HCT116 (cell line): ENCODE data around the gene ASCC1. TPM values are rescaled to one million over a fixed set of nuclear protein-coding genes. Genes with fewer than 3 reads are reported as not detected.

Experiments
- ATAC-seq: fragments of 200-7000 bp; cut with Tn5 transposase; 2 replicates; pipeline ENCODE4 v1.9.1; 2020; ENCODE audit warnings: mild to moderate bottlenecking, moderate library complexity
- BruUV-seq: library from RNA; stranded (reverse); fragments of 400-500 nt; replicated peaks from 2 replicates; lab custom pipeline; 2021; lab: Mats Ljungman, UMichigan
- CTCF ChIA-PET: fragments of 300-600 bp; sonication (Branson Sonifier 250); formaldehyde crosslinking; loops from one replicate; lab custom pipeline; 2021; ENCODE audit warnings: antibody characterized with exemption; lab: Charles Lee
- POLR2A ChIA-PET: fragments of 300-600, 350-600 bp; sonication (Branson Sonifier 250); formaldehyde crosslinking; loops from one replicate; lab custom pipeline; 2021; ENCODE audit warnings: antibody characterized with exemption; lab: Charles Lee
- RAD21 ChIA-PET, 2 experiments: fragments of 300-600 bp; sonication (Branson Sonifier 250); formaldehyde crosslinking; loops; one replicate each; lab custom pipeline; 2023; ENCODE audit warnings: low total read pairs in 2 of 2; ENCODE audit not compliant: uncharacterized antibody in 2 of 2, unreplicated experiment in 2 of 2, low non-redundant PET in 1 of 2; lab: Charles Lee
- DNase-seq: peaks from one replicate; pipeline ENCODE4 v3.0.0-alpha.2; 2010; ENCODE audit warnings: low read depth, low spot score
- H2AFZ ChIP-seq: fragments of 200-600 bp; shearing (Covaris generic), sonication (generic); 2 replicates; pipeline ENCODE4 v1.6.1; 2017; ENCODE audit warnings: low read depth, mixed run types, mixed read lengths, antibody characterized with exemption, low read length; ENCODE audit not compliant: poor library complexity, severe bottlenecking
- H3K27ac ChIP-seq: 2 replicates; pipeline ENCODE4 v1.5.1; 2012; ENCODE audit warnings: low read depth, low read length
- H3K27me3 ChIP-seq: fragments of 200-600 bp; sonication (generic); 2 replicates; pipeline ENCODE4 v1.6.1; 2016; ENCODE audit warnings: mixed run types, low read length, mixed read lengths; ENCODE audit not compliant: insufficient read depth
- H3K36me3 ChIP-seq, 2 experiments: fragments of 200-500 bp in 1 of 2; fragments of 200-600 bp in 1 of 2; sonication (Bioruptor generic) in 1 of 2; sonication (generic) in 1 of 2; 2 replicates each; pipeline versions ENCODE4 v1.5.1 to v1.6.1; 2014 to 2016; ENCODE audit warnings: low read length in 2 of 2, inconsistent platforms in 1 of 2, mixed read lengths in 1 of 2, mixed run types in 1 of 2; ENCODE audit not compliant: insufficient read depth in 2 of 2, control insufficient read depth in 1 of 2
- H3K4me1 ChIP-seq, 2 experiments: fragments of 200-600 bp in 1 of 2; sonication (generic) in 1 of 2; 2 replicates each; pipeline versions ENCODE4 v1.5.1 to v1.6.1; 2012 to 2017; ENCODE audit warnings: low read length in 2 of 2, inconsistent platforms in 1 of 2, mild to moderate bottlenecking in 1 of 2, mixed read lengths in 1 of 2, mixed run types in 1 of 2, moderate library complexity in 1 of 2; ENCODE audit not compliant: insufficient read depth in 2 of 2, control insufficient read depth in 1 of 2
- H3K4me2 ChIP-seq: fragments of 200-600 bp; sonication (generic); 2 replicates; pipeline ENCODE4 v1.6.1; 2017; ENCODE audit warnings: mixed run types, low read length, mixed read lengths
- H3K4me3 ChIP-seq, 2 experiments: fragments of 200-600 bp in 1 of 2; sonication (generic) in 1 of 2; replicated peaks in 1 of 2; 2 replicates each; pipeline ENCODE4 v1.5.1; 2011 to 2016; ENCODE audit warnings: low read length in 2 of 2, control low read depth in 1 of 2, low read depth in 1 of 2, mild to moderate bottlenecking in 1 of 2, mixed read lengths in 1 of 2, mixed run types in 1 of 2
- H3K79me2 ChIP-seq: fragments of 200-600 bp; sonication (generic); 2 replicates; pipeline ENCODE4 v1.6.1; 2017; ENCODE audit warnings: mild to moderate bottlenecking, mixed run types, low read length, moderate library complexity, mixed read lengths; ENCODE audit not compliant: insufficient read depth
- H3K9ac ChIP-seq: fragments of 200-600 bp; sonication (generic); 2 replicates; pipeline ENCODE4 v1.6.1; 2016; ENCODE audit warnings: low read length, mixed read lengths
- H3K9me2 ChIP-seq: fragments of 200-600 bp; sonication (generic), shearing (Covaris generic); 2 replicates; pipeline ENCODE4 v1.6.1; 2017; ENCODE audit warnings: mixed run types, mild to moderate bottlenecking, moderate library complexity; ENCODE audit not compliant: insufficient read depth
- H3K9me3 ChIP-seq, 2 experiments: fragments of 200-500 bp in 1 of 2; fragments of 200-600 bp in 1 of 2; sonication (Bioruptor generic) in 1 of 2; sonication (generic) in 1 of 2; 2 replicates each; pipeline ENCODE4 v1.6.1; 2014 to 2017; ENCODE audit warnings: low read length in 2 of 2, mixed read lengths in 2 of 2, inconsistent platforms in 1 of 2, low read depth in 1 of 2, mild to moderate bottlenecking in 1 of 2, mixed run types in 1 of 2, moderate library complexity in 1 of 2; ENCODE audit not compliant: control insufficient read depth in 1 of 2, insufficient read depth in 1 of 2
- H4K20me1 ChIP-seq: fragments of 200-600 bp; sonication (generic), shearing (Covaris generic); 2 replicates; pipeline ENCODE4 v1.6.1; 2017; ENCODE audit warnings: mixed run types, mild to moderate bottlenecking, moderate library complexity; ENCODE audit not compliant: insufficient read depth
- ATF3 ChIP-seq: IDR thresholded peaks from 2 replicates; pipeline ENCODE4 v1.6.1; 2012
- CBX3 ChIP-seq: IDR thresholded peaks from 2 replicates; pipeline ENCODE4 v1.6.1; 2012; ENCODE audit warnings: low read depth
- CEBPB ChIP-seq: IDR thresholded peaks from 2 replicates; pipeline ENCODE4 v1.6.1; 2012; ENCODE audit warnings: low read depth
- ELF1 ChIP-seq: IDR thresholded peaks from 2 replicates; pipeline ENCODE4 v1.6.1; 2012; ENCODE audit warnings: low read depth, borderline replicate concordance
- EZH2 ChIP-seq: fragments of 200-600 bp; sonication (generic); IDR thresholded peaks from 2 replicates; pipeline ENCODE4 v1.6.1; 2017; ENCODE audit warnings: antibody characterized with exemption, mixed run types
- FOSL1 ChIP-seq: IDR thresholded peaks from 2 replicates; pipeline ENCODE4 v1.6.1; 2012; ENCODE audit warnings: low read depth
- JUND ChIP-seq: IDR thresholded peaks from 2 replicates; pipeline ENCODE4 v1.6.1; 2012
- MAX ChIP-seq: IDR thresholded peaks from 2 replicates; pipeline ENCODE4 v1.6.1; 2012
- POLR2A ChIP-seq: IDR thresholded peaks from 2 replicates; pipeline ENCODE4 v1.7.0; 2011; ENCODE audit warnings: borderline replicate concordance; ENCODE audit not compliant: insufficient read depth, insufficient read length; ENCODE audit errors: extremely low read depth
- POLR2AphosphoS5 ChIP-seq: IDR thresholded peaks from 2 replicates; pipeline ENCODE4 v1.6.1; 2011; ENCODE audit warnings: mild to moderate bottlenecking, low read depth, low read length, moderate library complexity
- RAD21 ChIP-seq: IDR thresholded peaks from 2 replicates; pipeline ENCODE4 v1.6.1; 2012; ENCODE audit warnings: low read depth, mild to moderate bottlenecking
- REST ChIP-seq: IDR thresholded peaks from 2 replicates; pipeline ENCODE4 v1.6.1; 2012; ENCODE audit warnings: low read depth
- SIN3A ChIP-seq: IDR thresholded peaks from 2 replicates; pipeline ENCODE4 v1.6.1; 2012; ENCODE audit warnings: low read depth
- SP1 ChIP-seq: IDR thresholded peaks from 2 replicates; pipeline ENCODE4 v1.6.1; 2012; ENCODE audit warnings: low read depth
- YY1 ChIP-seq: IDR thresholded peaks from 2 replicates; pipeline ENCODE4 v1.6.1; 2011; ENCODE audit warnings: low read length, low read depth, moderate library complexity, mild to moderate bottlenecking; ENCODE audit not compliant: insufficient replicate concordance; ENCODE audit errors: extremely low read depth
- ZBTB33 ChIP-seq: IDR thresholded peaks from 2 replicates; pipeline ENCODE4 v1.6.1; 2011; ENCODE audit warnings: mild to moderate bottlenecking, low read length, moderate library complexity; ENCODE audit not compliant: insufficient replicate concordance; ENCODE audit errors: extremely low read depth
- ZFX ChIP-seq: fragments of 450-650 bp; IDR thresholded peaks from 2 replicates; pipeline ENCODE4 v1.6.1; 2017
- ZNF274 ChIP-seq: fragments of 200-500 bp; sonication (Bioruptor generic); IDR thresholded peaks from 2 replicates; pipeline ENCODE4 v1.6.1; 2014; ENCODE audit warnings: mild to moderate bottlenecking, low read depth, low read length, inconsistent platforms
- intact Hi-C: fragments of 100-400 bp; cut with micrococcal nuclease; formaldehyde crosslinking; loops from 2 replicates; pipeline ENCODE4 v1.10.0; 2022
- total RNA-seq: library from RNA; stranded (reverse); gene quantifications from one replicate; pipeline ENCODE4 v1.2.1, GENCODE V29; 2021; ENCODE audit not compliant: unreplicated experiment

Gene ASCC1
- total RNA-seq, 1 experiment from 2014 or later: 34.5 TPM

GRCh38 chr10:72074574-72075375, 141.3 kb downstream of the ASCC1 start:
- ChIA-PET POLR2A (no interaction called here), RAD21 (no interaction called here)
- no peak overlapping the region for H3K4me3 ChIP-seq
- intact Hi-C loops: no loop called here
- ATAC-seq: no peak
- no peak overlapping the region for H3K9ac ChIP-seq
- H3K9me3 ChIP-seq: no peaks in the 10 kb centered on the region; a peak in 1 of 4 replicates
- no peak overlapping the region for H3K27ac ChIP-seq
- no peak overlapping the region for H3K4me2 ChIP-seq
- peaks cover 2 to 4% of the 10 kb centered on the region in 2 experiments for H3K4me1 ChIP-seq
- H4K20me1 ChIP-seq: no peaks in the 10 kb centered on the region
- H3K36me3 ChIP-seq: no peaks in the 10 kb centered on the region
- BruUV-seq: no TSS peak
- H3K27me3 ChIP-seq: no peaks in the 10 kb centered on the region
- H3K9me2 ChIP-seq: no peaks in the 10 kb centered on the region
- TF ChIP-seq ZBTB33 (no peak), ZFX (no peak), RAD21 (no peak), EZH2 (no peak), SP1 (no peak), ZNF274 (no peak), MAX (no peak), CEBPB (no peak), YY1 (no peak), ELF1 (no peak), REST (no peak), POLR2AphosphoS5 (no peak), ATF3 (no peak), JUND (no peak), POLR2A (no peak), CBX3 (no peak), FOSL1 (no peak), SIN3A (no peak)
- TF ChIP-seq, all 23 proteins: peak for 0
- Histone ChIP-seq H2AFZ (no peak overlapping the region), H3K79me2 (no peaks in the 10 kb centered on the region)
- DNase-seq: no peak
- CTCF ChIA-PET: no interaction called here
